HG02759 (cell line): Measurements from ENCODE around the gene TBC1D14.

Experiments
- ATAC-seq: cut with Tn5 transposase; IDR thresholded peaks from one replicate; pipeline ENCODE4 v1.9.1; 2021; ENCODE audit warnings: mild to moderate bottlenecking, moderate library complexity; ENCODE audit not compliant: unreplicated experiment

Gene TBC1D14

GRCh38 chr4:6946497-6946896 lies 36.9 kb downstream of the TBC1D14 start:
- ATAC-seq: no peak

- ATAC-seq: no peak
Measured at GRCh38 chr4:6948134-6948460, 38.5 kb downstream of the TBC1D14 start.

- no peak for ATAC-seq
Measured at GRCh38 chr4:6951880-6952381, 42.3 kb downstream of the TBC1D14 start.

- ATAC-seq: no peak
Measured at GRCh38 chr4:6953751-6954380, 44.2 kb downstream of the TBC1D14 start.

GRCh38 chr4:6955261-6955911 lies 45.8 kb downstream of the TBC1D14 start:
- no peak for ATAC-seq

- ATAC-seq: no peak
Measured at GRCh38 chr4:6956087-6956433, 46.4 kb downstream of the TBC1D14 start.

GRCh38 chr4:6956434-6957147 lies 47.0 kb downstream of the TBC1D14 start:
- ATAC-seq: no peak

- ATAC-seq: no peak
Measured at GRCh38 chr4:6957148-6957520, 47.5 kb downstream of the TBC1D14 start.

GRCh38 chr4:6957994-6958393 lies 48.4 kb downstream of the TBC1D14 start:
- no peak for ATAC-seq

- ATAC-seq: no peak
Measured at GRCh38 chr4:6959261-6959660, 49.6 kb downstream of the TBC1D14 start.

- no peak for ATAC-seq
Measured at GRCh38 chr4:6960154-6960553, 50.5 kb downstream of the TBC1D14 start.

GRCh38 chr4:6960628-6961412 lies 51.2 kb downstream of the TBC1D14 start:
- no peak for ATAC-seq

- no peak for ATAC-seq
Measured at GRCh38 chr4:6961496-6962210, 52.0 kb downstream of the TBC1D14 start.

- ATAC-seq: no peak
Measured at GRCh38 chr4:6962211-6963041, 52.8 kb downstream of the TBC1D14 start.

GRCh38 chr4:6963139-6963611 lies 53.5 kb downstream of the TBC1D14 start:
- ATAC-seq: no peak

- no peak for ATAC-seq
Measured at GRCh38 chr4:6964858-6965257, 55.2 kb downstream of the TBC1D14 start.

- ATAC-seq: no peak
Measured at GRCh38 chr4:6965329-6965728, 55.7 kb downstream of the TBC1D14 start.

- no peak for ATAC-seq
Measured at GRCh38 chr4:6967846-6968340, 58.3 kb downstream of the TBC1D14 start.

GRCh38 chr4:6968496-6968895 lies 58.9 kb downstream of the TBC1D14 start:
- ATAC-seq: no peak
